Mesenchymal stem cell (in vitro differentiated cells and primary cell): ENCODE measurements around the gene IFNGR1.

Experiments
- DNase-seq: peaks from one replicate; pipeline ENCODE4 v3.0.0-alpha.2; 2013
- H2AFZ ChIP-seq: one replicate; pipeline ENCODE4 v1.6.1; 2013; ENCODE audit warnings: low read depth, mild to moderate bottlenecking, control low read depth, inconsistent platforms, low read length, moderate library complexity
- H2AK5ac ChIP-seq: 2 replicates; pipeline ENCODE4 v1.6.1; 2013; ENCODE audit warnings: low read length, moderate library complexity, mild to moderate bottlenecking, inconsistent platforms; ENCODE audit not compliant: severe bottlenecking
- H2BK120ac ChIP-seq: one replicate; pipeline ENCODE4 v1.6.1; 2013; ENCODE audit warnings: low read depth, mild to moderate bottlenecking, inconsistent platforms, low read length, moderate library complexity
- H2BK12ac ChIP-seq, 2 experiments: one replicate each; pipeline ENCODE4 v1.6.1; 2013; ENCODE audit warnings: inconsistent platforms in 2 of 2, low read length in 2 of 2, mild to moderate bottlenecking in 2 of 2, moderate library complexity in 2 of 2, control low read depth in 1 of 2
- H2BK15ac ChIP-seq: one replicate; pipeline ENCODE4 v1.6.1; 2013; ENCODE audit warnings: mild to moderate bottlenecking, low read depth, inconsistent platforms; ENCODE audit not compliant: poor library complexity, severe bottlenecking
- H2BK5ac ChIP-seq: 2 replicates; pipeline ENCODE4 v1.6.1; 2013; ENCODE audit warnings: low read depth, mild to moderate bottlenecking, low read length, control low read depth, inconsistent platforms; ENCODE audit not compliant: poor library complexity, severe bottlenecking
- H3K14ac ChIP-seq, 2 experiments: one replicate each; pipeline ENCODE4 v1.6.1; 2013; ENCODE audit warnings: inconsistent platforms in 2 of 2, low read length in 2 of 2, control low read depth in 1 of 2, mild to moderate bottlenecking in 1 of 2, moderate library complexity in 1 of 2
- H3K18ac ChIP-seq, 2 experiments: one replicate each; pipeline ENCODE4 v1.6.1; 2013; ENCODE audit warnings: inconsistent platforms in 2 of 2, low read length in 2 of 2, control low read depth in 1 of 2, low read depth in 1 of 2, mild to moderate bottlenecking in 1 of 2
- H3K23ac ChIP-seq, 2 experiments: one replicate each; pipeline ENCODE4 v1.6.1; 2013; ENCODE audit warnings: inconsistent platforms in 2 of 2, low read length in 2 of 2, mild to moderate bottlenecking in 2 of 2, moderate library complexity in 2 of 2, control low read depth in 1 of 2
- H3K27ac ChIP-seq: 2 replicates; pipeline ENCODE4 v1.5.1; 2013; ENCODE audit warnings: mild to moderate bottlenecking, moderate library complexity, low read length, control low read depth, inconsistent platforms; ENCODE audit not compliant: poor library complexity, severe bottlenecking
- H3K27me3 ChIP-seq, 2 experiments: 2 replicates each; pipeline versions ENCODE4 v1.6.1 to v1.7.0; 2013; ENCODE audit warnings: low read length in 2 of 2, mild to moderate bottlenecking in 2 of 2, moderate library complexity in 2 of 2, control low read depth in 1 of 2, inconsistent platforms in 1 of 2; ENCODE audit not compliant: control insufficient read depth in 1 of 2, insufficient read depth in 1 of 2
- H3K36me3 ChIP-seq, 2 experiments: 2 replicates each; pipeline versions ENCODE4 v1.6.1 to v1.7.0; 2013; ENCODE audit warnings: low read length in 2 of 2, control low read depth in 1 of 2, inconsistent platforms in 1 of 2, low read depth in 1 of 2, mild to moderate bottlenecking in 1 of 2; ENCODE audit not compliant: insufficient read depth in 2 of 2, control insufficient read depth in 1 of 2
- H3K4ac ChIP-seq, 2 experiments: one replicate each; pipeline ENCODE4 v1.6.1; 2013; ENCODE audit warnings: inconsistent platforms in 2 of 2, low read length in 2 of 2, mild to moderate bottlenecking in 2 of 2, moderate library complexity in 2 of 2, control low read depth in 1 of 2, low read depth in 1 of 2
- H3K4me1 ChIP-seq: 2 replicates; pipeline ENCODE4 v1.6.1; 2013; ENCODE audit warnings: low read depth, low read length, control low read depth; ENCODE audit not compliant: control insufficient read depth, insufficient read depth
- H3K4me2 ChIP-seq: 2 replicates; pipeline ENCODE4 v1.6.1; 2013; ENCODE audit warnings: low read length, mild to moderate bottlenecking, inconsistent platforms; ENCODE audit not compliant: poor library complexity, severe bottlenecking
- H3K4me3 ChIP-seq, 2 experiments: 2 replicates each; pipeline versions ENCODE4 v1.5.1 to v1.7.0; 2013; ENCODE audit warnings: low read length in 2 of 2, mild to moderate bottlenecking in 2 of 2, control low read depth in 1 of 2, low read depth in 1 of 2; ENCODE audit not compliant: insufficient read depth in 1 of 2
- H3K79me1 ChIP-seq: replicated peaks from 2 replicates; pipeline ENCODE4 v1.6.1; 2013; ENCODE audit warnings: mild to moderate bottlenecking, control low read depth, low read length, inconsistent platforms; ENCODE audit not compliant: poor library complexity, severe bottlenecking
- H3K9ac ChIP-seq: 2 replicates; pipeline ENCODE4 v1.7.0; 2013; ENCODE audit warnings: mild to moderate bottlenecking, low read length, moderate library complexity
- H3K9me3 ChIP-seq: 2 replicates; pipeline ENCODE4 v1.7.0; 2013; ENCODE audit warnings: mild to moderate bottlenecking, low read length; ENCODE audit not compliant: control insufficient read depth
- H4K8ac ChIP-seq: one replicate; pipeline ENCODE4 v1.6.1; 2013; ENCODE audit warnings: inconsistent platforms, mild to moderate bottlenecking, low read length, moderate library complexity
- H4K91ac ChIP-seq: one replicate; pipeline ENCODE4 v1.6.1; 2013; ENCODE audit warnings: mild to moderate bottlenecking, low read length, inconsistent platforms
- WGBS: methylation state at CpG from one replicate; pipeline ENCODE4 v1.1.7; 2013; ENCODE audit warnings: mixed read lengths; 5-methylcytosine and 5-hydroxymethylcytosine counted together

Gene IFNGR1

DNA sequence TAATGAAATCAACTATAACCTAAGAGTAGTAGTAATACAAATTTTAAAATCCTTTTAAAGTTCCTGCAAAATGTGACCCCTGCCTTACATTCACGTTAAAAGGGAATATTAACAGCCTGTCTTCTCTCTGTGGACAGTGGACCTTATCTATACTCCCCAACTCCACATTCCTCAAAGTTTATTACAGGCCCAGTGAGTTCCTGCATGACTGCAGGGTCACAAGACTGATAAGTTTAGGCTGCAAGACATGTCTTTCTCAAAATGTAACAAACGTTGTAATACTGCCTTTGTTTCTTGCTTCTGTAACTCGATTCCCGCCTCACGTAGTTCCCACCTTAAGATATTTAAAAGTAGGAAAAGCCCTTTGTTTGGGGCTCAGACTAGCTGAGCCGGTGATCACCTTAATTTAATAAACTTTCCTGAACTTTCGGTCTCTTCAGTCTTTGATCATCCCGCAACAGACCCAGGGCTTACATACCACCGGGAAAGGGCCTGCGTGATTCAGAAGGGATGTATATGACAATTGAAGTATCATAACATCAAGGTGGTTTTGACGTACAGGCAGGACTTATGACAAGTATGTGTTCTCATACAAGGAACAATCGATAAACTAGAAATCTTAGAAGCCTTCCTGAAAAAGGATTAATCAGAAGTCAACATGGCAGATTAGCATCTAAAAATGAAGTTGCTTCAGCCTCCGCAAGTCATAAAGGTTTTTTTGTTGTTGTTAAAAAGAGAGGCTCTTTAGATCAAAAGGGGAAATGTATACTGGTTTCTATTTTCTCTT, 48.7 kb downstream of the IFNGR1 start:
- H2BK15ac ChIP-seq, result no peak overlapping the region
- no peak overlapping the region for H3K18ac ChIP-seq
- no peak overlapping the region for H4K91ac ChIP-seq
- H3K4ac ChIP-seq, result no peak overlapping the region
- H3K36me3 ChIP-seq, result no peaks in the 10 kb centered on the region
- no peak overlapping the region for H2BK5ac ChIP-seq
- H3K4me1 ChIP-seq, result no peaks in the 10 kb centered on the region
- no peak overlapping the region for H4K8ac ChIP-seq
- H3K4me3 ChIP-seq, result no peak overlapping the region
- H3K27me3 ChIP-seq, result no peaks in the 10 kb centered on the region
- no peak overlapping the region for H2AK5ac ChIP-seq
- no peak overlapping the region for H3K23ac ChIP-seq
- no peak overlapping the region for H3K14ac ChIP-seq
- peaks cover 24% of the 10 kb centered on the region for H3K9me3 ChIP-seq
- H3K4me2 ChIP-seq, result no peak overlapping the region
- H2AFZ ChIP-seq, result no peak overlapping the region
- WGBS, result 87% methylated on average over 13 of the region's 13 CpGs
- H3K9ac ChIP-seq, result no peak overlapping the region
- DNase-seq, result no peak
- H3K79me1 ChIP-seq, result no peaks in the 10 kb centered on the region
- H3K27ac ChIP-seq, result no peak overlapping the region
- H2BK12ac ChIP-seq, result no peak overlapping the region
- H2BK120ac ChIP-seq, result no peak overlapping the region

GRCh38 chr6:137167702-137168377, 51.3 kb downstream of the IFNGR1 start:
- Histone ChIP-seq H3K4me3 (no peak overlapping the region), H3K27ac (no peak overlapping the region), H3K9me3 (peaks cover 32% of the 10 kb centered on the region), H3K9ac (no peak overlapping the region), H2BK15ac (no peak overlapping the region), H4K8ac (no peak overlapping the region), H3K27me3 (no peaks in the 10 kb centered on the region), H2BK5ac (no peak overlapping the region), H3K4me1 (no peaks in the 10 kb centered on the region), H2AFZ (no peak overlapping the region), H3K36me3 (no peaks in the 10 kb centered on the region), H3K4ac (no peak overlapping the region), H3K4me2 (no peak overlapping the region), H3K18ac (no peak overlapping the region), H2AK5ac (no peak overlapping the region), H3K14ac (no peak overlapping the region), H4K91ac (no peak overlapping the region), H3K79me1 (no peaks in the 10 kb centered on the region), H3K23ac (no peak overlapping the region), H2BK12ac (no peak overlapping the region), H2BK120ac (no peak overlapping the region)
- no peak for DNase-seq
- 63% methylated on average over 2 of the region's 4 CpGs for WGBS

DNA sequence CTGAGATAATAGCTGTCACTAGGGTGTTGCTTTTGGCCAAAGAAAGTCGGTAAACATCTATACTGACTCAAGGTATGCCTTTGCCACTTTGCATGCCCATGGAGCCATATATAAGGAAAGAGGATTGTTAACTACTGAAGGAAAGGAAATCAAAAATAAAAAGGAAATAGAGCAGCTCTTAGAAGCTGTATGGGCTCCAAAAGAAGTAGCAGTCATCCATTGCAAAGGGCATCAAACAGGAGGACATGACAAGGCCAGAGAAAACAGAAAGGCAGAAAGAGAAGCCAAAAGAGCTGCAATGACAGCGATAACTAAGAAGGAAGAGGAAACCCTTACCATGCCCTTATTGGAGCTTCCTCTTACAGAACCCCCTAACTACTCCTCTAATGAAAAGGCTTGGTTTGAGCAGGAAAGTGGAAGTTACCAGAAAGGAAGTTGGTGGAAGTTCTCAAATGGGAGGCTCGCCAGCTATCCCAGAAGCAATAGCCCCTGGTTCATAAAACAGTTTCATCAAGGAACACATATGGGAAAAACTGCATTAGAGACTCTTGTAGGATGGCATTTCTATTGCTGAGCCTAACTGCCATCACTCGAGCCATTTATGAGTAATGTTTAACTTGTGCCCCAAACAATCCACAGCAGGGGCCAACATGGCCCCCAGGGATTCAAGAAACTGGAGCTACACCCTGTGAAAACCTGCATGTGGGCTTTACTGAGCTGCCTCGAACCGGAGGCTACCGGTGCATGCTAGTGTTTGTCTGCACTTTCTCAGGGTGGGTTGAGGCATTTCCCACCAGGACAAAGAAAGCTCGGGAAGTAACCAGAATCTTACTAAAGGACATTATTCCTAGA, 52.7 kb downstream of the IFNGR1 start:
- no peak overlapping the region for H2BK15ac ChIP-seq
- no peaks in the 10 kb centered on the region for H3K4me1 ChIP-seq
- peaks cover 26% of the 10 kb centered on the region for H3K9me3 ChIP-seq
- no peaks in the 10 kb centered on the region for H3K79me1 ChIP-seq
- H2BK120ac ChIP-seq, result no peak overlapping the region
- no peak overlapping the region for H3K9ac ChIP-seq
- H3K4ac ChIP-seq, result no peak overlapping the region
- H3K36me3 ChIP-seq, result no peaks in the 10 kb centered on the region
- no peak overlapping the region for H3K14ac ChIP-seq
- no peak overlapping the region for H3K23ac ChIP-seq
- no peak overlapping the region for H3K4me3 ChIP-seq
- WGBS, result 82% methylated on average over 7 of the region's 8 CpGs
- H4K91ac ChIP-seq, result no peak overlapping the region
- no peak overlapping the region for H4K8ac ChIP-seq
- H3K18ac ChIP-seq, result no peak overlapping the region
- no peak overlapping the region for H3K4me2 ChIP-seq
- no peak overlapping the region for H2AK5ac ChIP-seq
- H3K27ac ChIP-seq, result no peak overlapping the region
- no peak overlapping the region for H2BK5ac ChIP-seq
- no peak for DNase-seq
- no peak overlapping the region for H2AFZ ChIP-seq
- no peak overlapping the region for H2BK12ac ChIP-seq
- H3K27me3 ChIP-seq, result no peaks in the 10 kb centered on the region
